ENCODE data around the gene RASGRP1.

The RASGRP1 gene

DNA sequence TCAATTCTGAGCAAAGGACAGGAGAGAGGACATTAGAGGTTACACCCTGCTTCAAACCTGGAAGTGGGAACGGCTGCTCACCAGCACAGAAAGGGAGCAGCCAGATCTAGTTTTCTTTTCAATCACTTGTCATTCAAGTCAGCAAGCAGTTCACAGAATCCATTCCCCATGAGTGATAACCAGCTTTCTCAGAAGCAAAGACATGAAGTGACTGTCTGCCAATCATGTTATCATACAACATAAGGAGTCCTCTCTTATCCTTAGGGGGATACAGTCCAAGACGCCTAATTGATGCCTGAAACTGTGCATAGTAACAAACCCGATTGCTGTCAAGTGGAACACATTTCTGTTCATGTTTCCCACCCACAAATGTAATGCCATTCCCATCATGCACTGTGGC is 56.0 kb downstream of the RASGRP1 start:
- FAIRE-seq (no peak), DNase-seq (ENCODE audit: insufficient read length, low spot score) (no peak)

DNA sequence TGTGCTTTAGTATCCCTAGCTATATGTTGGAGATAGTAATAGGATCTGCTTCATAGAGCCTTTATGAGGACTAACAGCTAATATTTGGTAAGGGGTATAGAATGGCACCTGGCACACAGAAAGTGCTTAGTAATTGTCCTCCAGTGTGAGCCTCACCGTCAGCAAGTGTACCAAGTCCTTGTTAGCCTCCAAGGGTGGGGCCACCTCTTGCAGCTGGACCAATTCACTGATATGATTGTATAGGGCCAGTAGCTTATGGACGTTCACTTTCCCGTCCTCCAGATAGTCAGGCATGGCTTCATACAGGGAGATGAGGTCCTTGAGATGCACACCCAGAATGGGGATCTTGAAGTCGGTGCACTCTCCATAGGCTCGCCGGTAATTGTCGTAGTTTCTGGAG is 57.0 kb downstream of the RASGRP1 start:
- DNase-seq (ENCODE audit: insufficient read length, low spot score) (no peak), FAIRE-seq (no peak)

DNA sequence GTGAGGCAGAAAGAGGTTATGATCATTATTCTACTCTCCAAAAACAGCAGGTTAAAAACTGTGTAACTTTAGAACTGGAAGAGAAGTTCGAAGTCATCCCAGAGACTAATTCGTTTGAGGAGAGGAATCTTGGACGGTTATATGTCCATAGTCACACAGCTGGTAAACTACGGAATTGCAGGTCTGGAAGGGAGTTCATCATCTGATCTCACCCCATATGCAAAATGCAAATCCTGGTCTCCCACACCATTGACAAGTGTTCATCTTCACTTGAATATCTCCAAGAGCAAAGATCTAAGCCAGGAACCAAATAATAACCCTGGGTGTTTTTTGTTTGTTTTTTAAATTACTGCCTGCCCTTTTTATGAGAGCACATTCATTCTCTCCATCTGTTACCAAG is 57.6 kb downstream of the RASGRP1 start:
- FAIRE-seq (no peak), DNase-seq (ENCODE audit: insufficient read length, low spot score) (no peak)

DNA sequence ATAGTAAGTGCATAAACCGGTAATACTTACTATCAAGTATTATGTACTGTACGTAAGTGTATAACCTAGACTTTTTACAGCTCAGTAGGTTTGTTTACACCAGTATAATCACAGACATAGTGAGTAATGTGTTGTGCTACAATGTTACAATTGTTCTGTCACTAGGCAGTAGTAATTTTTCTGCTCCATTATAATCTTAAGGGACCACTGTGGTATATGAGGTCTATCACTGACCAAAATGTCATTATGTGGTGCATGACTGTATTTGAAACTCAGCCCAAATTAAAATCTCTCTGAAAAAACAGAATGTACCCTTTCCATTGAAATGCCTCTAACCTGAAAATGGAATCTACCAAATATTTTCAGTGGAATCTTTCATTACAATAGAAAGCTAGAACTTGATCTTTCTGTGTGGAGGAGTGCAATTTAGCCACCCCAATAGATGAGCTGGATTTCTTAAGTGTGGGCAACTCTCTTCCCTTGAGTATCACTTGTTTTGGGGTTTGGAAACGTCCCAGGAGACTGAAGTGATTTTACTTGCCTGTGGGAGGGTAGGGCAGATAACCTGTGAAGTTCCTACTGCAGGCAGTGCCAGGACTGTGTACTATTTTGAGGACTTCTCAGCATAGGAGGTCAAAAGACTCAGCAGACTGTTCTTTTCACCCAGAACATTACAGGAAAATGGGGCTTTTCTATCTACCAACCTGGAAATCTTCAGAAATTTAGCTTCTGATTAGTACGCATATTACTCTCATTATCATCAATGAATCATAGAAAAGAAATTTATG is 59.7 kb downstream of the RASGRP1 start:
- FAIRE-seq (no peak), DNase-seq (ENCODE audit: insufficient read length, low spot score) (no peak)

DNA sequence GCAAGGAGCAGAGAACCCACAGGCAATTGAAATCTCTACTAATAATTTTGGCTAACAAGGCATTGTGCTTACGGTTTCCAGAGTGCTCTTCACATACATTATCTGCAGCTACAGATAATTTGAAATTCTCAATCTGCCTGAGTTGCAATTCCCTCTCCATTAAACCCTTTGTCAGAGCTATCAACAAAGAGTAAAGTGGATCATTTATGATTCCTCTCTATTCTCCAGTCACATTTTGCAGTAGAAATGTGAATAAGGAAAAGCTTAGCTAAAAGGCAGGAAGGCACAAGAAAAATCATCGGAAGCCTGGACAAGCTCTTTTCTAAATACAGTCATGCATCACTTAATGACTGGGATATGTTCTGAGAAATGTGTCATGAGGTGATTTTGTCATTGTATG is 61.1 kb downstream of the RASGRP1 start:
- no peak for DNase-seq (ENCODE audit: insufficient read length, low spot score)
- no peak for FAIRE-seq

DNA sequence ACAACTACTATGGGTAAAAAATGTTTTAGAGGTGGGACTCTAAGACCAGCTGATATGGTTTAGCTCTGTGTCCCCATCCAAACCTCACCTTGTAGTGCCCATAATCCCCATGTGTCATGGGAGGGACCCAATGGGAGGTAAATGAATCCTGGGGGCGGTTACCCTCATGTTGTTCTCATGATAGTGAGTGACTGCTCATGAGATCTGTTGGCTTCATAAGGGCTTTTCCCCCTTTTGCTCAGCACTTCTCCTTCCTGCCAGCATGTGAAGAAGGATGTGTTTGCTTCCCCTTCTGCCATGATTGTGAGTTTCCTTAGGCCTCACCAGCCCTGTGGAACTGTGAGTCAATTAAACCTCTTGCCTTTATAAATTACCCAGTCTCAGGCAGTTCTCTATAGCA is 65.0 kb downstream of the RASGRP1 start:
- no peak for FAIRE-seq
- DNase-seq (ENCODE audit: insufficient read length, low spot score): no peak

DNA sequence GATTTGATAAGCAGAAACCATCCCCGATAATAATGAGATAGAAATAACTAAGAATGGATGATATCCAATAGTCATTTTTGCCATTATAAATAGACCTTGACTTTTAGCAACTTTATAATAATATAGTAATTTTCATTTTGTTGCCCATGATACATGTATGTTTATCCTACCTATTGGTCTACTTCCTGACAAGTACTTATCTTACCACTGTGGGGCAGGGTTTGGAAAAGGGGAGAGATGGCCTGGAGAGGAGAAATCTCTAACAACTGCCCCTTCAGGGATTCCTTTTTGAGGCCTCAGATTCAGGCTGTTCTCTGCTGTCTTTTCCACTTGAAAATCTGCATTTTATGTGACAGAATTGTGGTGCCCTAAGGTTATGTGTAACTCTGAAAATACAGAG is 68.5 kb downstream of the RASGRP1 start:
- DNase-seq (ENCODE audit: insufficient read length, low spot score): no peak
- FAIRE-seq: no peak

DNA sequence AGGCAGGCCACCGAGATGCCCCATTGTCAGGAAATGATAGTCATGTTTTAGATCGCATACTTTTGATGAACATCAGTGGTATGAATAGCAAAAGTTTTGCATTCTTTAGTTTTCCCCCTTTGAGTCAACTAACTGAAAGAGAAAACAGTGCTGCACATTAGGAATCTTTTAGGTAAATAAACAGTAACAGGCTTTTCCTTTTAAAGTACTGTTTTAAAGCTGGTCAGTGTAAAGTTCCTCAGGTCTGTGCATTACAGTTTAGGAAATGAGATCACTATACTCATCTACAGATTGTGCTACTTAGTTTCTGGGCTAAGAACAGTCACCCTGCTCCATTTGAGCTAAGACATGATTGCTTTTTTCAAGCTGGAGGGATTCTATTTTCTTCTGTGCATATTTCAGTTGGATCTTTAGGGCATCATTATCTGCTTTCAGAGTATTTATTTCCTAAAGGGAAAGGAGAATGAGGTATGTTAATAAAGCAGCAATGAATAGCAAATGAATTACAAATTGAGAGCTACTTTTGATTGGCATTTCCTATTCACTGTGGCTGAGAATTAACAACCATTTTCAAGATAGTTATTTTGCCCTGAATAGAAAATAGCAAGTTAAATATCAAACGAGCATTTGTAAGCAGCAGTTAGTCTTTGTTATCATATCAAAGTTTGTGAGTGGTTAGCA is 74.2 kb downstream of the RASGRP1 start:
- DNase-seq (ENCODE audit: insufficient read length, low spot score) (no peak), FAIRE-seq (no peak)

DNA sequence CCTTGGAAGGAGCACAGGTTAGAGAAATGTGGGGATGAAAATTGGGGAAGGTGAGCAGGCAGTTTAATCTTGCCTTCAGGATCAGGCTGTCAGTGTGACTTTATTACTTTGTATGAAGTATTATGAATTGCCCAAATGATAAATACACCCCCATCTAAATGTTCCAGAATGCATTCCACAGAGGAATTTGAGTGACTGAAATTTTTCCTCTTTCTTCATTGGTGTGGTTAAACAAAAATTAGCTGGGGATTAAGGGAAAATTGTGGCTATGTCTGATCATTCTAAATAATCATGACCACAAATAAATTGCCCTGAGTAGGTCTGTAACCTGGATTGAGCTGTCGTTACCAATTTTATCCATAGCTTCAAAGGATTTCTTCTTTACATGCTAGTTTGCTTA is 77.2 kb downstream of the RASGRP1 start:
- DNase-seq (ENCODE audit: insufficient read length, low spot score) (no peak), FAIRE-seq (no peak)

DNA sequence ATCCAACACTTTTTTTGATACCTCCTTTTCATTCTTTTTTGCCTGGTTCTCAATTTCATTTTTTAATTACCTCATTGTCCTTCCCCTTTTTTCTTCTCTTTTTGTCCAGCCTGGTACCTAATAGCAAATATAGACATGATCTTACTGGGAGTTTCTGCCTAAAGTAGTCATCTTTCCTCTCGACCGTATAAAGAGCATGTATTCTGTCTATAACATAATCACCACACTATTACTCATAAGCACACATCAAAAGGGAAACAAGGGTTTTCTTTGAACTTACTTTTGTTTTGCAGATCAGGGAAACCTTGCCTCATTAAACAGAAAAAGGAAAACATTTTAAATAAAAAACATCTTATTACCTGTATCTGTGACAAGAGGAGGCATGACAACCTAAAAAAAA is 77.7 kb downstream of the RASGRP1 start:
- FAIRE-seq: no peak
- DNase-seq (ENCODE audit: insufficient read length, low spot score): no peak

DNA sequence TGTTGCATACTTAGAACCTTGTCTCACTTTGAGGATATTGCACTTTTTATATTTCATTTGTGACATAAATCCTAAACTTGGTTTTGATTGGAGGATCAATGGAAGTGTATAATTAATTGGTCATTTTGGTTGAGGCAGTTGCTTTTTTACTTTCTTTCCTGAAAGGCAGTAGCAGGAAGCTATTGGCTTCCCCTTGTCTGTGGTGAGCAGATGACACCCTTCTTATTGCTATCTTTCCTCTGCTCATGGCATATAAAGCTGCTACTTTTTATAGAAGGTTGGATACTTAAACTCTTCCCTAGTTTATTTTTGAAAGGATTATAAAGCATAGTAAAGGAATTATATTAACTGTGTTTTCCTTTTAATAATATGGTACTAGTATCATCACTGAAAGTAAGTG is 82.0 kb downstream of the RASGRP1 start:
- FAIRE-seq (no peak), DNase-seq (ENCODE audit: insufficient read length, low spot score) (no peak)

DNA sequence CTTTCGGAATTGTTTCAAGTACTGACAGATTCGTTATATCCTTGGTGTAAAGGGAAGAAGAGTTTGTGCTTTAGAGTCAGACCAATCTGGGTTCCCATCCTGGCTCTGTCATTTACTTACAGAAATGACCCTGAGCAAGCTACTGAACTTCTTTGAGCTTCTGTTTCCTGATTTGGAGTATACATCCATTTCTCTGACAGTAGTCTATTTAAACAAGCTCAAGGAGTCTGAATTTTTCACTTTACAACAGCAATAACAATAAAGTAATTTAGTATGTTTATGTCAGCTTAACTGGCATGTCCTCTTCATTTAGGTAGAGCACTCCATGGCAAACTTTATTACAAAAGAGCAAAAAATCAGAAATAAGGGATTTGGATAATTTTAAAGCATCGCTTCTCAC is 82.9 kb downstream of the RASGRP1 start:
- FAIRE-seq: no peak
- no peak for DNase-seq (ENCODE audit: insufficient read length, low spot score)

DNA sequence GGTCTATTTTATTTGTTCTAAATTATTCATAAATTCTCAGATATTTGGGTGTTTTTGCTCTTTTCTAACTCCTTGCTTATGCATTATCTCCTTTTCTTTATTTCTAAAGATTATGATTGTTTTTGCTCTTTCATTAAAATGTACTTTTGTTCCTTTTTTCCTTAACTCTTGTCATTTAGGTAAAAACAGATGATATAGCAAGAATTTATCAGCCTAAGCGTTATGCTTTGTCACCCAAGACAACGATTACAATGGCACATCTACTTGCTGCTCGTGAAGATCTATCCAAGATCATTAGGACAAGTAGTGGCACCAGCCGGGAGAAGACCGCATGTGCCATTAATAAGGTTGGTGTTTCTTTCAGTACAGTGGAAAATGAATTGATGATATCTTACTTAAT is 83.5 kb downstream of the RASGRP1 start:
- DNase-seq (ENCODE audit: insufficient read length, low spot score) (no peak), FAIRE-seq (no peak)

DNA sequence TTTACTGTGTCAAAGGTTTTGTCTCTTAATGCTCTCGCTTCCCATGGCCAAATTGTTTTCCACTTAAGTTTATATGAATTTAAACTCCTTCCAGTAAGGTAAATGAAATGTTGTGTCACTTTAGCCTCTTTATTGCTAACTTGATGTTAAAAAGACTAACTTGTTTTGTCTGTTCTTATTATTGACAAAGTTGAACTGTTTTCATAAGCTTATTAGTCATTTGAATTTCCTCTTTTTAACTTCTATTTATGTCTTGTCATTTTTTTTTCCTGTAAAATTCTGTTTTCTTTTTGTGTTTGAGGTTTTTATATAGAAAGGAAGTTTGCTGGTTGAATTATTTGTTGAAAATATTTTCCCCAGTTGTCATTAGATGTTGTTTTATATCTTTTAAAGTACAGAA is 84.9 kb downstream of the RASGRP1 start:
- DNase-seq (ENCODE audit: insufficient read length, low spot score) (no peak), FAIRE-seq (no peak)

DNA sequence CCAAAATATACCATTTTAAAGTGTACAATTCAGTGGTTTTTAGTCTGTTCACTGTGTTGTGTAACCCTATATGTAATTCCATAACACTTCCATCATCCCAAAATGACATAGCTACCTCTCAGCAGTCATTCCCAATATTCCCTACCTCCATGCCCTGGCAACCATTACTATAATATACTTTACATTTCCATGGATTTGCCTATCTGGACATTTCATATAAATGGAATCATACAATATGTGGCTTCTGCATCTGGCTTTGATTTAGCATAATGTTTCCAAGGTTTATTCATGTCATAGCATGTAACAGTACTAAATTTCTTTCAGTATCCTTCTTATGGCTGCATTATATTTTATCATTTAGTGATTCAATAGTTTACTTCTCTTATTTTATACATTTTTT is 85.3 kb downstream of the RASGRP1 start:
- no peak for DNase-seq (ENCODE audit: insufficient read length, low spot score)
- FAIRE-seq: no peak

DNA sequence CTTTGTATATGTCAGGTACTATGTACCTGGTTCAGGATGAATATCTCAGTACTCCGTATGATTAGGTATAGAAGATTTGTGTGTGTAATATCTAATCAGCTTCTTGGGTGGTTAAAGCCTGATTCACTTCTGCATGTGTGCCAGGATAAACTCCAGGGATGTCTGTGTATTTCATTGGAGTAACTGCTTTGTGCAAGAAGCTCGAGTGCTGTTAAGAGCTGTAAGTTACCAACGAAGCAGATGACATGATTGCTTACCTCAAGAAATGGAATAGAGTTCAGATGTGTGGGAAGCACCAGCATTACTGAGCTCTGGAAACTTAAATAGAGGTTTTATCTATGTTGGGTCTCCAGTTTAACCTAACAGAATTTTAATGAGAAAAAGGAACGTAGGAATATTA is 87.0 kb downstream of the RASGRP1 start:
- no peak for DNase-seq (ENCODE audit: insufficient read length, low spot score)
- no peak for FAIRE-seq

DNA sequence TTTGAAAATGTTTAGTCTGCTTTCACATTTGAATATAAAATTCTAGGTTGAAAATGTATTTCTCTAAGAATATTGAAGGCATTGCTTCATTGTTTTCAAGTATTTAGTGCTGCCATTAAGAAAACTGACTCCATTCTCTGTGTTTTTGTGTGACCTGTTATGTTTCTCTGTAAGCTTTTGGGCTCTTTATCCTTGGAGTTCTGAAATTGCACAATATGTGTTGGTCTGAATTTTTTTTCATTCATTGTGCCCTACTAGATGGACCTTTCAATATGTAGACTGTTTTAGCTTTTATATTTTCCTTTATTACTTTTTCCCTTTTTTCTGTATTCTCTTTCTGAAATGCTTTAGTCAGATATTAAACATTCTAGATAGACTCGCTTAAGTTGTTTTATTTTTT is 88.5 kb downstream of the RASGRP1 start:
- DNase-seq (ENCODE audit: insufficient read length, low spot score) (no peak), FAIRE-seq (no peak)

DNA sequence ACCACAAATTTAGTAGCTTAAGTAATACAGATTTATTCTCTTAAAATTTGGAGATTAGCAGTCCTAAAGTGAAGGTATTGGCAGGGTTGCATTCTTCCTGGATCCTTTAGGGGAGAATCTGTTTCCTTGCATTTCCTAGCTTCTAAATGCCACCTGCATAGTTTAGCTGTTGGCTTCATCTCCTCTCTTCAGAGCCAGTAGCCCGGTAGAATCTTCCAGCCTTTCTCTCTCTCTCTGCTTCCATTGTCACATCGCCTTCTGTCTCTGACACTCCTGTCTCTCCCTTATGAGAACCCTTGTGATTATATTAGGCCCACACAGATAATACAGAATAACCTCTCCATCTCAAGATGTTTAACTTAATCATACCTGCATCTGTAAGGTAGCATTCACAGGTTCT is 89.3 kb downstream of the RASGRP1 start:
- no peak for FAIRE-seq
- no peak for DNase-seq (ENCODE audit: insufficient read length, low spot score)

DNA sequence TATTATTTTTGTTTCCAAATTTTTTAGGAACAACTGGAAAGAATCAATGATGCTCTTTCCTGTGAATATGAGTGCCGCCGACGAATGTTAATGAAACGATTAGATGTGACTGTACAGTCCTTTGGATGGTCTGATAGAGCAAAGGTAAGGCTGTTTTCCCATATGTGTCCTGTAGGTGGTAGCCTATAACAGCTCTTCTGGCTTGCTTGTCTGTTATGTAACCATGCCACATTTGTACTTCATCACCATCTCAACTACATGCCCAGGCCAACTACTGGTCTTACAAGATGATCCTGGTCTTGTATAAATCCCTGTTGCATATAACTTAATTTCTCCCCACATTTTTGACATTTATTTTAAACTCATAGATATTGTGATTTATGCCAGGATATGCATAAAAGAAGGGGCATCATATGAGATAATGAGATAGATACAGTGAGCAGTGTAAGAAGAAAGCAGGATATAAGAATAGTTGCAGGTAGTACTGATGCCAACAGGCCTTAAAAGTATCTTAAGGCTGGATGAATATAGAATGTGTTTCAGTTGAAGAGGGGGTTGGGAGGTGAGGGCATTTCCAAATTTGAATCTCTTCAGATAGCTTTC is 90.4 kb downstream of the RASGRP1 start:
- peak; percentile 72 for FAIRE-seq

DNA sequence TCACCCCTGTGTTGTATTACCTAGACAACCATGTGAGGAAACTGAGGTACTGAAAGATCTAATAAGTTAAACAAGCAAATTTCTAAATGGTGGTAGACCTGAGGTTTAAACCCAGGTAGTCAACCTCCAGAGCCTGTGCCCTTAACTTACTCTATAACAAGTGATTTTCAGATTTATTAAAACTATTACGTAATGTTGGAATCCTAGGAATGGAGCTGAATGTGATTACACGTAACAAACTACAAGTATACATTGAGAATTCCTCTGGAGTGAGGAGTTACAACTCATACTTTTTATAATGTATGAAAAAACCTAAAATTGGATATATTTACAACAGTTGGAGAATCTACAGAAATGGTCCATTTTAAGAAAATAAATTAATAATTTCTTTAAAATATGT is 92.6 kb downstream of the RASGRP1 start:
- no peak for DNase-seq (ENCODE audit: insufficient read length, low spot score)
- no peak for FAIRE-seq

More for the DNA sequence above, 90.4 kb downstream of the RASGRP1 start:
- peak; percentile 11 for DNase-seq (ENCODE audit: insufficient read length, low spot score)

DNA sequence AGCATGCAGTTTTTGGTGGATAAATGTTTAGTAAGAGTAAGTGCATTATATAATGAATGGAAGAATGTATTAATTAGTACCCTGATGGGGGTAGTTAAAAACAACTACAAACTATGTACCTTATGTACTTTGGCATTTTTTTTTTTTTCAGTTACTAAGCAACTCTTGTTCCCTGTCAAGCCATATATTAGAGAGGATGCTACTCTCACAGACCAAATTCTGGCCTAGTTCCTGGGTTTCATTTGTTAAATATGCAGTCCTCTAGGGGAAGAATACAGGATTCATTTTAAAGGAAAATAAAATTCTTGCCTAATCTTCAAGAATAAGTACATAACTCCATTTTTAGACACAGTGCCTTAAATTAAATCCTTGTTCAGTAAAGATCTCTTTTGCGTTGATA is 93.8 kb downstream of the RASGRP1 start:
- no peak for DNase-seq (ENCODE audit: insufficient read length, low spot score)
- no peak for FAIRE-seq

DNA sequence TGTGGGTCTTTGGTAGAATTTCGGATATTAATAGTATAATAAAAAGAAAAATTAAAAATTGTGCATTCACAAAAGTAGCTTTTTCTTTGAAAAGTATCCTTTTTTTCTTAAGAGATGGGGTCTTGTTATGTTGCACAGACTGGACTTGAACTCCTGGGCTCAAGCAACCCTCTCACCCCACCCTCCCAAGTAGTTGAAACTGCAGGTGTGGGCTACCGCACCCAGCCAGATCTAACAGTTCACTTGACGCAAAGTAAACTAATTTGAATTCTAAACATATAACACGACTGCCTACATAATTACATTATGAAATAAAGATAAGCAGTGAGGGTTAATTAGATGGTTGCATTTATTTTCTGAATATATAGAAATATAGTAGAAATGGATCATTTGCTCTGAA is 99.9 kb downstream of the RASGRP1 start:
- DNase-seq (ENCODE audit: insufficient read length, low spot score): no peak
- FAIRE-seq: no peak
